ENCODE measurements around the gene SIRPA.

The SIRPA gene

GRCh38 chr20:1870792-1871550, 24.2 kb upstream of the SIRPA start:
- no peak for DNase-seq (ENCODE audit: low read depth)

GRCh38 chr20:1871807-1872458, 23.3 kb upstream of the SIRPA start:
- DNase-seq (ENCODE audit: low read depth) = no peak

GRCh38 chr20:1872459-1873097, 22.6 kb upstream of the SIRPA start:
- no peak for DNase-seq (ENCODE audit: low read depth)

- DNase-seq (ENCODE audit: low read depth) = no peak
These were observed 20.6 kb upstream of the SIRPA start for GRCh38 chr20:1874450-1875182.

- no peak for DNase-seq (ENCODE audit: low read depth)
These were observed 20.0 kb upstream of the SIRPA start for GRCh38 chr20:1875183-1875554.

- DNase-seq (ENCODE audit: low read depth) = no peak
These were observed 19.4 kb upstream of the SIRPA start for GRCh38 chr20:1875762-1876161.

GRCh38 chr20:1876217-1876921, 18.8 kb upstream of the SIRPA start:
- DNase-seq (ENCODE audit: low read depth) = no peak

- no peak for DNase-seq (ENCODE audit: low read depth)
These were observed 18.1 kb upstream of the SIRPA start for GRCh38 chr20:1876975-1877608.

GRCh38 chr20:1877609-1878200, 17.5 kb upstream of the SIRPA start:
- DNase-seq (ENCODE audit: low read depth) = no peak

- no peak for DNase-seq (ENCODE audit: low read depth)
These were observed 15.8 kb upstream of the SIRPA start for GRCh38 chr20:1879369-1879768.

GRCh38 chr20:1879934-1880333, 15.3 kb upstream of the SIRPA start:
- no peak for DNase-seq (ENCODE audit: low read depth)

- no peak for DNase-seq (ENCODE audit: low read depth)
These were observed 14.5 kb upstream of the SIRPA start for GRCh38 chr20:1880529-1881239.

GRCh38 chr20:1881240-1881835, 13.9 kb upstream of the SIRPA start:
- DNase-seq (ENCODE audit: low read depth) = no peak

GRCh38 chr20:1882026-1882425, 13.2 kb upstream of the SIRPA start:
- DNase-seq (ENCODE audit: low read depth) = no peak

GRCh38 chr20:1883986-1884385, 11.2 kb upstream of the SIRPA start:
- DNase-seq (ENCODE audit: low read depth) = no peak

GRCh38 chr20:1885254-1885653, 10.0 kb upstream of the SIRPA start:
- DNase-seq (ENCODE audit: low read depth) = no peak

- no peak for DNase-seq (ENCODE audit: low read depth)
These were observed 9.1 kb upstream of the SIRPA start for GRCh38 chr20:1885940-1886693.

- DNase-seq (ENCODE audit: low read depth) = no peak
These were observed 7.9 kb upstream of the SIRPA start for GRCh38 chr20:1887321-1887720.

- DNase-seq (ENCODE audit: low read depth) = no peak
These were observed 7.5 kb upstream of the SIRPA start for GRCh38 chr20:1887756-1888155.
